H1 (cell line): ENCODE results near the gene TPD52L1. TPM values are rescaled to one million over a fixed set of nuclear protein-coding genes. Genes with fewer than 3 reads are reported as not detected.

Experiments
- BACH1 ChIP-seq: IDR thresholded peaks from 2 replicates; pipeline ENCODE4 v1.6.1; 2012; ENCODE audit warnings: low read length, improper control_type of control experiment
- CBX8 ChIP-seq: fragments of 300-800, 300-1000 bp; sonication (generic); IDR thresholded peaks from 2 replicates; pipeline ENCODE4 v1.7.1; 2016; ENCODE audit warnings: low read depth, low read length, borderline replicate concordance
- KDM4A ChIP-seq: IDR thresholded peaks from one replicate; pipeline ENCODE4 v1.7.1; 2012; ENCODE audit warnings: low read depth, mild to moderate bottlenecking, moderate library complexity, low read length, inconsistent platforms; ENCODE audit not compliant: severe bottlenecking
- MAX ChIP-seq: IDR thresholded peaks from 2 replicates; pipeline ENCODE4 v1.6.1; 2012; ENCODE audit warnings: inconsistent platforms
- NANOG ChIP-seq: IDR thresholded peaks from 2 replicates; pipeline ENCODE4 v1.6.1; 2011; ENCODE audit warnings: low read length, low read depth, mild to moderate bottlenecking, inconsistent platforms; ENCODE audit not compliant: insufficient read depth, poor library complexity, severe bottlenecking
- RAD21 ChIP-seq, 2 experiments: IDR thresholded peaks in 1 of 2; conservative IDR thresholded peaks in 1 of 2; 2 replicates each; pipeline ENCODE4 v1.6.1; 2011; ENCODE audit warnings: low read depth in 2 of 2, low read length in 2 of 2, improper control_type of control experiment in 1 of 2, inconsistent platforms in 1 of 2, mild to moderate bottlenecking in 1 of 2, moderate library complexity in 1 of 2
- RFX5 ChIP-seq: IDR thresholded peaks from 2 replicates; pipeline ENCODE4 v1.6.1; 2011; ENCODE audit warnings: low read depth, low read length, improper control_type of control experiment, borderline replicate concordance
- RNF2 ChIP-seq: fragments of 200-900, 300-1000 bp; sonication (generic); IDR thresholded peaks from 2 replicates; pipeline ENCODE4 v1.7.1; 2016; ENCODE audit warnings: borderline replicate concordance, low read depth, mild to moderate bottlenecking, antibody characterized with exemption, low read length; ENCODE audit not compliant: poor library complexity, severe bottlenecking; ENCODE audit errors: missing control alignments
- YY1 ChIP-seq: IDR thresholded peaks from 2 replicates; pipeline ENCODE4 v1.6.1; 2011; ENCODE audit warnings: low read depth, mild to moderate bottlenecking, low read length
- ZNF274 ChIP-seq: IDR thresholded peaks from 2 replicates; pipeline ENCODE4 v1.7.0; 2012; ENCODE audit warnings: low read length, borderline replicate concordance; ENCODE audit errors: extremely low read depth
- polyA plus RNA-seq, 7 experiments: library from polyadenylated mRNA; depleted of rRNA in 3 of 7; stranded (reverse) in 5 of 7; unstranded in 2 of 7; fragments of >200 nt in 5 of 7; fragments of 200-250 nt in 2 of 7; gene quantifications; 1 replicate in 5 of 7; 2 replicates in 1 of 7; 4 replicates in 1 of 7; pipeline versions ENCODE4 v1.2.1 to v1.2.3, GENCODE V29; 2011 to 2013; ENCODE audit warnings: missing spikeins in 2 of 7, mixed read lengths in 2 of 7
- total RNA-seq: library from RNA; stranded (reverse); fragmentation: NEBNext Ultra II Directional; extraction: Animal tissue kit (Norgen Biotek cat#: 25700); gene quantifications from 2 replicates; pipeline ENCODE4 v1.2.1, GENCODE V29; 2021

Gene TPD52L1
- total and polyA plus RNA-seq, 2 of the 8 experiments (the other 6 are each of a cell fraction or from before 2014, with no cell fraction given) = 7.4 to 14.2 TPM

GRCh38 chr6:125154761-125155135 lies 1.2 kb downstream of the TPD52L1 start (continued):
- TF ChIP-seq RNF2 = no peak
- no peak for TF ChIP-seq ZNF274
- no peak for TF ChIP-seq YY1
- TF ChIP-seq RFX5 = no peak
- peak in 1 of 2 experiments; percentile 27; a peak in 1 of 4 replicates for TF ChIP-seq RAD21 (IDR thresholded peaks at IDR 0.05 in 1 of 2, conservative IDR thresholded peaks at IDR 0.05 in 1 of 2; ENCODE audit: low read depth in 2 of 2, low read length in 2 of 2)
- no peak for TF ChIP-seq CBX8
- TF ChIP-seq BACH1 = peak; percentile 76
- no peak for TF ChIP-seq KDM4A
- TF ChIP-seq MAX = no peak
- TF ChIP-seq NANOG = no peak
- TF ChIP-seq, all 59 proteins: peak for 5
